SU-DHL-6 (cell line): ENCODE data around the gene LDLRAD2.

ENCODE experiments used
- EZH2phosphoT487 ChIP-seq: fragments of 200-600 bp; sonication (generic), shearing (Covaris generic); conservative IDR thresholded peaks from 2 replicates; pipeline ENCODE4 v1.6.1; 2018; ENCODE audit warnings: mild to moderate bottlenecking, antibody characterized with exemption, low read length, moderate library complexity, mixed read lengths
- TF ChIP-seq, protein P1 (sequence below): fragments of 200-600 bp; sonication (generic); IDR thresholded peaks from one replicate; pipeline ENCODE4 v1.5.1; 2017; ENCODE audit warnings: antibody characterized with exemption, mild to moderate bottlenecking, low read length, moderate library complexity; ENCODE audit not compliant: insufficient read depth, poor library complexity, severe bottlenecking

GRCh38 chr1:21868941-21869454 is 56.9 kb downstream of the LDLRAD2 start:
- TF ChIP-seq, protein P1, sequence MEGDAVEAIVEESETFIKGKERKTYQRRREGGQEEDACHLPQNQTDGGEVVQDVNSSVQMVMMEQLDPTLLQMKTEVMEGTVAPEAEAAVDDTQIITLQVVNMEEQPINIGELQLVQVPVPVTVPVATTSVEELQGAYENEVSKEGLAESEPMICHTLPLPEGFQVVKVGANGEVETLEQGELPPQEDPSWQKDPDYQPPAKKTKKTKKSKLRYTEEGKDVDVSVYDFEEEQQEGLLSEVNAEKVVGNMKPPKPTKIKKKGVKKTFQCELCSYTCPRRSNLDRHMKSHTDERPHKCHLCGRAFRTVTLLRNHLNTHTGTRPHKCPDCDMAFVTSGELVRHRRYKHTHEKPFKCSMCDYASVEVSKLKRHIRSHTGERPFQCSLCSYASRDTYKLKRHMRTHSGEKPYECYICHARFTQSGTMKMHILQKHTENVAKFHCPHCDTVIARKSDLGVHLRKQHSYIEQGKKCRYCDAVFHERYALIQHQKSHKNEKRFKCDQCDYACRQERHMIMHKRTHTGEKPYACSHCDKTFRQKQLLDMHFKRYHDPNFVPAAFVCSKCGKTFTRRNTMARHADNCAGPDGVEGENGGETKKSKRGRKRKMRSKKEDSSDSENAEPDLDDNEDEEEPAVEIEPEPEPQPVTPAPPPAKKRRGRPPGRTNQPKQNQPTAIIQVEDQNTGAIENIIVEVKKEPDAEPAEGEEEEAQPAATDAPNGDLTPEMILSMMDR, result no peak
- no peak for TF ChIP-seq EZH2phosphoT487
